ENCODE measurements around the gene SLC43A3. TPM values are rescaled to one million over a fixed set of nuclear protein-coding genes. Genes with fewer than 3 reads are reported as not detected.

The SLC43A3 gene
- total and polyA plus RNA-seq, 12 donors: 12.1 to 36.2 (median 19.8) TPM

DNA sequence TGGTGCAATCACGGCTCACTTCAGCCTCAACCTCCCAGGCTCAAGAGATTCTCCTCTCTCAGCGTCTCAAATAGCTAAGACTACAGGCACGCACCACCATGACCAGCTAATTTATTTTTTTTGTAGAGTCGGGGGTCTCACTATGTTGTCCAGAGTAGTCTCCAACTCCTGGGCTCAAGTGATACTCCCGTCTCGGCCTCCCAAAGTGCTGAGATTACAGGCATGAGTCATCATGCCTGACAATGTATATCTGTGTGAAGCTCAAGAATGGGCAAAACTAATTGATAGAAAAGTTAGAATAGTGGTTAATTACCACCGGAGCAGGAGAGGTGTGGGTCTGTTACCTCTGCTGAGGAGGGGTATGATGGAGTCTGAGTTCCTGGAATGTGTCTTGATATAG, 9.1 kb upstream of the SLC43A3 start:
- Histone ChIP-seq H3K27ac (no peak overlapping the region), H3K4me1 (peaks cover 0 to 38% (median 0%) of the 10 kb centered on the region in 9 donors), H3K4me3 (no peak overlapping the region), H3K9me3 (no peaks in the 10 kb centered on the region), H3K27me3 (no peaks in the 10 kb centered on the region), H3K36me3 (no peaks in the 10 kb centered on the region)
- ATAC-seq (no peak), DNase-seq (no peak)
- TF ChIP-seq, protein P1, sequence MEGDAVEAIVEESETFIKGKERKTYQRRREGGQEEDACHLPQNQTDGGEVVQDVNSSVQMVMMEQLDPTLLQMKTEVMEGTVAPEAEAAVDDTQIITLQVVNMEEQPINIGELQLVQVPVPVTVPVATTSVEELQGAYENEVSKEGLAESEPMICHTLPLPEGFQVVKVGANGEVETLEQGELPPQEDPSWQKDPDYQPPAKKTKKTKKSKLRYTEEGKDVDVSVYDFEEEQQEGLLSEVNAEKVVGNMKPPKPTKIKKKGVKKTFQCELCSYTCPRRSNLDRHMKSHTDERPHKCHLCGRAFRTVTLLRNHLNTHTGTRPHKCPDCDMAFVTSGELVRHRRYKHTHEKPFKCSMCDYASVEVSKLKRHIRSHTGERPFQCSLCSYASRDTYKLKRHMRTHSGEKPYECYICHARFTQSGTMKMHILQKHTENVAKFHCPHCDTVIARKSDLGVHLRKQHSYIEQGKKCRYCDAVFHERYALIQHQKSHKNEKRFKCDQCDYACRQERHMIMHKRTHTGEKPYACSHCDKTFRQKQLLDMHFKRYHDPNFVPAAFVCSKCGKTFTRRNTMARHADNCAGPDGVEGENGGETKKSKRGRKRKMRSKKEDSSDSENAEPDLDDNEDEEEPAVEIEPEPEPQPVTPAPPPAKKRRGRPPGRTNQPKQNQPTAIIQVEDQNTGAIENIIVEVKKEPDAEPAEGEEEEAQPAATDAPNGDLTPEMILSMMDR (IDR thresholded peaks at IDR 0.05): no peak
- 87 to 88% methylated on average over 7 of the region's 7 CpGs for WGBS, 2 donors
- intact Hi-C loops (cut with DNase I): no loop called here

DNA sequence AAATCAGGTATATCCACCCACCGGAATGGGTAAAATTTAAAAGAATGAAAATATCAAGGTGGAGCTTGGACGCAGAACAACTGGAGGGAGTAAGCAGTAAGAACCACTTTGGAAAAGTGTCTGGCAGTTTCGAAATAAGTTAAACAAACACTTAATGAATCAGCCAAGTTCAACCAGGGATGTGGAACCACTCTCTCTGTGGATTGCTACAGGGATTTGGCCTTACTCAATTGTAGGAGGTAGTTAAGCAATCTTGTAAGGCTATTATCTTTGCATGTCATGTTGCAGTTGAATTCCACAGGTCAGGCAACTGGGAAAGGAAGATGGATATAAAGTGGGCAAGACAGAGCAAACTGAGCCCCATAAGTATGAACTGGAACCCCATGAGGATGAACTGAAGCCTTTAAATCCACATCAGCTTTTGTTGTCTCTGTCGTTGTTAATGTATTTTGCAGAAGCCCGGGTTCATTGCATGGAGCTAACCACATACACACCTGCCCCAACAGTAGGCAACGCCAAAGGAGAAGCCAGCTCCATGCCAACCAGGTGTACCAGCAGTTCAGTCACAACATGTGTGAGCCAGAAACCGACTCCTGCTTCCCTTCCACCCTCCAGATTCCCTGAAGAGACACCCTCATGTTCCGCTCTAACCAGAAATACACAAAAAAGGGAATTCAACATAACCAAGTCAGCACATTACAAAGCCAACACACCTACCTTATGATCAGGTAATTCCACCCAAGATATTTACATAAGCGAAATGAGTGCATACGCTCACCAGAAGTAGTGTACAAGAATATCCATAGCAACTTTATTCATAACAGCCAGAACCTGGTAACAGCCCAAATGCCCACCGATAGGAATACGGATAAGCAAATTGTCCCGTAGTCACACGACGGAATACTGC, 8.0 kb upstream of the SLC43A3 start:
- Histone ChIP-seq H3K9me3 (no peaks in the 10 kb centered on the region), H3K27me3 (no peaks in the 10 kb centered on the region), H3K27ac (peak overlapping the region in 1 of 10 donors; percentile 63), H3K36me3 (no peaks in the 10 kb centered on the region), H3K4me1 (peaks cover 0 to 42% (median 4%) of the 10 kb centered on the region in 9 donors), H3K4me3 (no peak overlapping the region)
- ATAC-seq: peak in 3 of 8 donors; percentile 21 to 81 (median 51)
- 80 to 86% methylated on average over 15 of the region's 15 CpGs for WGBS, 2 donors
- intact Hi-C loops (cut with DNase I): no loop called here
- DNase-seq: no peak
- TF ChIP-seq, protein P1 (IDR thresholded peaks at IDR 0.05): no peak

DNA sequence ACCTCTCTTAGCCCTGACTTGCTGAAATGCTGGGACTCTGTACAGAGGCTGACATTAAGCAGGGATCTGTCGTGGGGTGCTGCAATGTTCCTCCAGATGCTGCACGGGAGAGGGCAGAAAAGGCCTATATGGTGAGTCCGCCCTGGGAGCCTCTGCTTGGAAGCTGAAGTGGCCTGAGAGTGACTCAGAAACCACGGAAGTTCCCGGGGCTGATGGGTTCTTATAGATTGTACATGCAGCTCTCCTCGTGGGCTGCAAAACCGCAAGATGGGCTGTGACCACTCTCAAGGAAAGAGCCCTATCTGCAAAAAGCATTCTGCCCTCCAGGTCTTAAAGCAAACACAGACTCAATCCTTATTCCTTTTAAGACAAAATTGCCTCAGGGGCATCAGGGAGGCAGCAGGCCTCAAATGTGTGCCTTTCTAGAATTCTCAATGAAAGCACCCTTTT, 5.8 kb upstream of the SLC43A3 start:
- Histone ChIP-seq H3K4me3 (no peak overlapping the region), H3K27me3 (no peaks in the 10 kb centered on the region), H3K9me3 (no peaks in the 10 kb centered on the region), H3K36me3 (no peaks in the 10 kb centered on the region), H3K27ac (peak overlapping the region in 2 of 10 donors; percentile 1 to 63), H3K4me1 (peaks cover 4 to 55% (median 16%) of the 10 kb centered on the region in 9 donors)
- no peak for ATAC-seq
- WGBS, 2 donors: 75 to 78% methylated on average over 7 of the region's 7 CpGs
- intact Hi-C loops (cut with DNase I): no loop called here
- DNase-seq: no peak
- TF ChIP-seq, protein P1 (IDR thresholded peaks at IDR 0.05): no peak

DNA sequence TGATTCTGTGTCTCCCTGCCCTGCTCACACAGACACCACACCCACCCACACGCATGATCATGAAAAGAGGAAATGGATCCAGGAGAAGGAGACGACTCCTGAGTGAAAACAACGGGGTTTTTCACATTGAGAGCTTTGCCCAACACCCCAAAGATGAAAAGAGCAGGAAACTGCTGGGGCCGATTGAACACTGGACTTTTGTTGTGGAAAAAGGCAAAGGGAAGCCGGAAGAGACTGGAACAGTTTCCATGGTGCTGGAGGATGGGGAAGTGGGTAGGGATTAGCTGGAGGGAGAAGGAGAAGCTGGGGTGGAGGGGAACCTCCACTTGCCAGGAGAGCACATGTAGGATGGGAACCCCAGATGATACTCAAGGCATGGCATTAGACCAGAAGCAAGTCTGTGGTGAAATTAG, 5.2 kb upstream of the SLC43A3 start:
- TF ChIP-seq, protein P1 (IDR thresholded peaks at IDR 0.05): no peak
- intact Hi-C loops (cut with DNase I): no loop called here
- Histone ChIP-seq H3K4me3 (no peak overlapping the region), H3K27me3 (no peaks in the 10 kb centered on the region), H3K36me3 (no peaks in the 10 kb centered on the region), H3K9me3 (no peaks in the 10 kb centered on the region), H3K4me1 (peaks cover 8 to 61% (median 22%) of the 10 kb centered on the region in 9 donors), H3K27ac (peak overlapping the region in 2 of 10 donors; percentile 1 to 63)
- DNase-seq (no peak), ATAC-seq (no peak)
- 58 to 72% methylated on average over 5 of the region's 5 CpGs for WGBS, 2 donors
